HUES6 (cell line): Measurements from ENCODE around the gene HDAC9.

Experiments used
- H3K27ac ChIP-seq: 2 replicates; pipeline ENCODE4 v1.7.0; 2013; ENCODE audit warnings: low read depth, mild to moderate bottlenecking, low read length, inconsistent platforms
- H3K27me3 ChIP-seq: 2 replicates; pipeline ENCODE4 v1.6.1; 2013; ENCODE audit warnings: low read length; ENCODE audit not compliant: control insufficient read depth, insufficient read depth
- H3K36me3 ChIP-seq: 2 replicates; pipeline ENCODE4 v1.6.1; 2013; ENCODE audit warnings: low read length; ENCODE audit not compliant: control insufficient read depth, insufficient read depth
- H3K4me1 ChIP-seq: 2 replicates; pipeline ENCODE4 v1.6.1; 2013; ENCODE audit warnings: low read length; ENCODE audit not compliant: control insufficient read depth, insufficient read depth
- H3K4me3 ChIP-seq: 2 replicates; pipeline ENCODE4 v1.5.1; 2013; ENCODE audit warnings: low read depth, low read length
- H3K9ac ChIP-seq: one replicate; pipeline ENCODE4 v1.6.1; 2013; ENCODE audit warnings: mild to moderate bottlenecking, low read length
- H3K9me3 ChIP-seq: 2 replicates; pipeline ENCODE4 v1.6.1; 2013; ENCODE audit warnings: low read depth, low read length; ENCODE audit not compliant: control insufficient read depth, insufficient read depth

The HDAC9 gene

DNA sequence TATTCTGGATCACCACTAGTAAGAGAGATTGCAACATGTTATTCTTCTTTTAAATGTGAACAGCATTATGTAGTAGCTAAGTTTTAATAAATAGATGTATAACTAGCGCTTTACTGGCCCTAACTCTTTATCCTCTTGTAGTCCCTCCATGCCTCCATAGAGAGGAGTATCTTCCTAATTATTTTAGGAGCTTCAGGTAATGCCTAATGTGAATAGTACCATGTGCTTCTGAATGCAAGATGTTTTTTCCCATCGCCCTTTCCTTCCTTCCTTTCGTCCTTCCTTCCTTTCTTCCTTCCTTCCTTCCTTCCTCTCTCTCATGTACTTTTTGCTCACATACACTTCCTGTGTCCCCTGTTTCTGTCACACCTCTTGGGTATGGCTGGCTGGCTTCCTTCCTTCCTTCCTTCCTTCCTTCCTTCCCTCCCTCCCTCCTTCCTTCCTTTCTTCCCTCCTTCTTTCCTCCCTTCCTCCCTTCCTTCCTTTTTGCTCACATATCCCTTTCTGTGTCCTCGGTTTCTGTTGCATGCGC, 290.7 kb downstream of the HDAC9 start:
- H3K9me3 ChIP-seq, result no peaks in the 10 kb centered on the region
- no peaks in the 10 kb centered on the region for H3K4me1 ChIP-seq
- H3K4me3 ChIP-seq, result no peak overlapping the region
- H3K27me3 ChIP-seq, result no peaks in the 10 kb centered on the region
- no peak overlapping the region for H3K9ac ChIP-seq
- H3K27ac ChIP-seq, result no peak overlapping the region
- H3K36me3 ChIP-seq, result no peaks in the 10 kb centered on the region

DNA sequence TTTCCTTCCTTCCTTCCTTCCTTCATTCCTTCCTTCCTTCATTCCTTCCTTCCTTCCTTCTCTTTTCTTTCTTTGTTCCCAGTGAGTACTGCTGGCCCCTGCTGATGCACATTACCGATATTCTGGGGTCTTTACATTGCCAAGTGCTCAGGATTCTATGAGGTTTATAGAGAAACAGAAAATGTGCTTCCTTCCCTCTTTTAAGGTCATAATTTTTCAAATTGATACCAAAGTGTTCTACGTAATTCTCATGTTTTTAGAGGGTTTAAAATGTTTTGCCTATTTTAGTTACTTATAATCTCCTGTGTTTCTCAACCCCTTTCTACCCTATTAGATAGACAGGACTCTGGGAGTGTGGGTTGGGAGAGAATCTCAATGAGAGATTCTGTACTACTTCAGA, 291.2 kb downstream of the HDAC9 start:
- H3K27me3 ChIP-seq, result no peaks in the 10 kb centered on the region
- no peaks in the 10 kb centered on the region for H3K9me3 ChIP-seq
- no peak overlapping the region for H3K9ac ChIP-seq
- H3K36me3 ChIP-seq, result no peaks in the 10 kb centered on the region
- no peaks in the 10 kb centered on the region for H3K4me1 ChIP-seq
- no peak overlapping the region for H3K27ac ChIP-seq
- H3K4me3 ChIP-seq, result no peak overlapping the region

DNA sequence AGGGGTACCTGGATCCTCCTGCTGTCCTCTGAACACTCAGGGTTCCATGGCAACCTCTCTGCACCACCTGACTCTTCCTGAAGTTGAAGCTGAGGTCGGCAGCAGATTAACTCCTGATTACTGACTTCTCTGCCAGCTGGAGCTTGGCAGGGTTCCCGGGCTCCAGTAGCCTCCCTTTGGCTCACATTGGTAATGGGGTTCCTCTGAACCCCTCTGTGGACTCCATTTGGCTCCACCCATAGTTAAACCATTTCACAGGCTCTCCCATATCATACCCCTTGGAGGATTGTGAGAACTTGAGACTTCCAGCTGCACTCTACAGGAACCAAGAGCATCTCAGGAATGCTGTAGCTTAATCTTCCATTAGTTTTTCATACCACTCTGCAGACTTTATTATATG, 292.5 kb downstream of the HDAC9 start:
- Histone ChIP-seq H3K36me3 (no peaks in the 10 kb centered on the region), H3K9ac (no peak overlapping the region), H3K27ac (no peak overlapping the region), H3K9me3 (no peaks in the 10 kb centered on the region), H3K4me1 (peaks cover 2% of the 10 kb centered on the region), H3K4me3 (no peak overlapping the region), H3K27me3 (no peaks in the 10 kb centered on the region)

DNA sequence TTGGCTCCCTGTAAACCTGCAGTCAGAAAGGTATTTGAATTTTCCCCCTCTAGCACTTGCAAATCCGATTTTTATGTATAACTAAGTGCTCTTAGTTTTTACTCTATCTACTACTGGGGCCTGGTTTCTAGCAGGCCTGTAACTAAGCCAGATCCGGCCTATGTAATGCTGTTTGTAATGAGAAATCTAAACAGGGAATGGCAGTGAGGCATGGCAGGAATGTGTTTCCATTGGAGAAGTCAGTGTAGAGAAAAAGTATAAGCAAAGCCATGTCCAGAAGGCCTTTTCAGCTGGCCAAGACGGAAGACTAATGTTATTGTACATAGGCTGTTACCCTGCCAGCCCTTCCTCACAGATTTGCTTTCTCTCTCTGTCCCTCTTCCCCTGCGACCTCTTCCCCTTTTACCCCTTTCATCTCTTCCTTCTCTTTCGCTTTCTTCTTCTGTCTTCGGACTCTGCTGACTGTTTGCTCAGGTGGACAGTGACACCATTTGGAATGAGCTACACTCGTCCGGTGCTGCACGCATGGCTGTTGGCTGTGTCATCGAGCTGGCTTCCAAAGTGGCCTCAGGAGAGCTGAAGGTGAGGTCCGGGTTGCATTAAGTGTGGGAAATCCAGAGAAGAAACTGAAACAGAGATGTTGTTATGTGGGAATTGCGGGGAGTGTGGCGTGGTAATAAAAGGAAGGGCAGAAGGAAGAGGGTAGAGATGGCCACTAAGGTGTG, 297.5 kb downstream of the HDAC9 start:
- Histone ChIP-seq H3K9me3 (no peaks in the 10 kb centered on the region), H3K27ac (no peak overlapping the region), H3K4me3 (no peak overlapping the region), H3K4me1 (peaks cover 12% of the 10 kb centered on the region), H3K27me3 (no peaks in the 10 kb centered on the region), H3K36me3 (no peaks in the 10 kb centered on the region), H3K9ac (no peak overlapping the region)

DNA sequence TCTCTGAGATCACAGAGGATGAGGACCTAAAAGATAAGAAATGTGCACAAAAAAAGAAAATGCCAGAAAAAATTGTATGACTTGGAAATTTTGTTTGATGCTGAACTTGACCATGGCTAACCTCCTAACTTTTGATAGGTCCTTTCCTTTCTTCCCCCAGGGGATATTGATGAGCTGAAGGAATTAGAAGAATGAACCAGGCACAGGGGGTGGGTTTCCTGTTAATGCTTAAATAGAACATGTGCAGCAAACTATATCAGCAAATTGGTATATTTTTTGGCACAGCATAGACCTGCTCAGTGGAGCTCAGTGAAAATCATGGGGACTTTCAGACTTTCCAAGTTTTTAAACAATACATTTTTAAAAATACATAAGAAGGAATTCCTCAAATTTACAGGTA, 300.7 kb downstream of the HDAC9 start:
- H3K9me3 ChIP-seq, result no peaks in the 10 kb centered on the region
- H3K27ac ChIP-seq, result no peak overlapping the region
- H3K36me3 ChIP-seq, result no peaks in the 10 kb centered on the region
- no peak overlapping the region for H3K9ac ChIP-seq
- H3K4me1 ChIP-seq, result peaks cover 18% of the 10 kb centered on the region
- no peak overlapping the region for H3K4me3 ChIP-seq
- H3K27me3 ChIP-seq, result no peaks in the 10 kb centered on the region

DNA sequence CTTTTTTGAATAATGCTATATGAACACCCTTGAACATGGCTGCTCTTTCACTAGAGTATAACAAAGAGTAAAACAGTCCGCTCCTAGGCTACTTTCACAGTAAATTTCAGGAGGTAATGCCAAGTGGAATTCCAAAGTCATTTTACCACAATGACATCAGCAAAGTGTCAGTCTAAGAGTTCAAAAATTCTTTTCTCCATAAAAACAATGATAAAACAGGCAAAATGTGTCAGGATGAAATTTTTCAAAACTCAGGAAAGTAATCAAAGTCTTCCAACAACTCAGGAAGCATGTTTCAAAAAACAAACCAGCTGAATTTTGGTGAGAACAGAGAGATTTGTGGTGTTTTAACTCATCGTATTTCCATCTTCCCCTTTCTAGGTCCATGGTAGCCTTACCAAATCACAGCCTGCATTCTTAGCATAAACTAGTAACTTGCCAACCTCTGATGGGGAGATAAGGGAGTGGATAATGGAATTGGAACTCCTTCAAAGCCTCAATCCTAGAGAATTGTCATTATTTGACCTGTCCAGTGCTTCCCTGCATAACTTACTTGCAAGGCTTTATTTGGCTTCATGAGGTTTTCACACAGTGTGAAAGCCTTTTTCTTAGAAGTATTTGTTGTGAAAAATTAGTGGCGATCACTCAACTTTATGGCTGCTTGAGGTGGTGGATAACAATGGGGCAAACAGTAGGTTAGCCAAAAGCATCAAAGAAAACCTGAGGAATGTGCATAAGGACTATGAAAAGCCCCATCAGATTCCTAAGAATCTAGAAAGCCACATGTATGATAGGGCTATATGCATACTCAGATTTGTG, 302.7 kb downstream of the HDAC9 start:
- no peaks in the 10 kb centered on the region for H3K36me3 ChIP-seq
- peaks cover 13% of the 10 kb centered on the region for H3K4me1 ChIP-seq
- H3K9me3 ChIP-seq, result no peaks in the 10 kb centered on the region
- no peaks in the 10 kb centered on the region for H3K27me3 ChIP-seq
- no peak overlapping the region for H3K9ac ChIP-seq
- no peak overlapping the region for H3K4me3 ChIP-seq
- no peak overlapping the region for H3K27ac ChIP-seq

DNA sequence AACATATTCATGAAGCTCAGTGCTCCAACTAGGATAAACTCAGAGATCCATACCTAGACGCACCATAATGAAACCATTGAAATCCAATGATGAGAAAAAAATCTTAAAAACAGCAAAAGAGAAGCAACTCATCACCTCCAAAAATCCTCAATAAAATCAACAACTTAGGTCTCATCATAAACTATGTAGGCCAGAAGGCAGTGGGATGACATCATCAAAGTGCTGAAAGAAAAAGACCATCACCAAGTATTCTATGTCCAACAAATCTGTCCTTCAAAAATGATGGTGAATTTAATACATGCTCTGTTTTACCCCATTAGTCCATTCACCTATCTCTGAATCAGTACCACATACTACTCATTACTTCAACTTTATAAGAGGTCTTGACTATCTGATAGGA, 304.4 kb downstream of the HDAC9 start:
- H3K27ac ChIP-seq, result no peak overlapping the region
- peaks cover 12% of the 10 kb centered on the region for H3K4me1 ChIP-seq
- no peaks in the 10 kb centered on the region for H3K9me3 ChIP-seq
- H3K27me3 ChIP-seq, result no peaks in the 10 kb centered on the region
- H3K36me3 ChIP-seq, result no peaks in the 10 kb centered on the region
- H3K9ac ChIP-seq, result no peak overlapping the region
- no peak overlapping the region for H3K4me3 ChIP-seq

DNA sequence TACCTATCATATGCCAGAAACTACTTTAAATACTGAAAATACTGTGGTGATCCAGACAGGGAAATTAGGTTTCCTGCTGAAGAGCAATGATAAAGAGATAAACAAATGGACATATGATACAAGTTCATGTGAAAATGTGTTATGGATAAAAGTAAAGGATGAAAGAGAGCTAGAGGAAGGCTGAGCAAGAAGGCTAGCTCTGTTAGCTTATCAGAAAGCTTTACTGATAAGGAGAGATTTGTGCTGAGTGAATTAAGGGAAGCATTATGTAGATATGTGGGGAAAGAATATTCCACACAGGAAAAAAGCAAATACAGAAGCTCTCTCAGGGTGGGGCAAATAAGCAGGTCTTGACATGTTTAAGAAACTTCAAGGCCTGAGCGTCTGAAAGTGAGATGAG, 308.4 kb downstream of the HDAC9 start:
- no peaks in the 10 kb centered on the region for H3K36me3 ChIP-seq
- H3K4me3 ChIP-seq, result no peak overlapping the region
- no peak overlapping the region for H3K27ac ChIP-seq
- no peaks in the 10 kb centered on the region for H3K27me3 ChIP-seq
- peaks cover 3% of the 10 kb centered on the region; the same call in 1 of the 2 replicates for H3K4me1 ChIP-seq
- no peaks in the 10 kb centered on the region for H3K9me3 ChIP-seq
- no peak overlapping the region for H3K9ac ChIP-seq

DNA sequence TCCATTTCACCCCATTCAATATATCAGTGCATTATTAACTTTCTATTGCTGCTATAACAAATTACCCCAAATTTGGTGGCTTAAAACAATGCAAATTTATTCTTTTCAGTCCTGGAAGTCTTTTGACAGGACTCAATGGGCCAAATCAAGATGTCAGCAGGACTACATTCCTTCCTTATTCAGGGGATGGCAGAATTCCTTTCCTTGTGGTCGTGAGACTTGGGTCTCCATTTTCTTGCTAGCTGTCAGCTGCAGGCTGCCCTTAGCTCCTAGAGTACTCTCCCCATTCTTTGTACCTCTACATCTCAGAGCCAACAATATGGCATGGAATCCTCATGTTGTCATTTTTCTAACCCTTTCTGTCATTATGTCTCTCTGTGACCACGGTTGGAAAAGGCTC, 310.6 kb downstream of the HDAC9 start:
- peaks cover 3% of the 10 kb centered on the region; the same call in 1 of the 2 replicates for H3K4me1 ChIP-seq
- no peak overlapping the region for H3K27ac ChIP-seq
- H3K9me3 ChIP-seq, result no peaks in the 10 kb centered on the region
- no peaks in the 10 kb centered on the region for H3K27me3 ChIP-seq
- no peak overlapping the region for H3K4me3 ChIP-seq
- H3K36me3 ChIP-seq, result no peaks in the 10 kb centered on the region
- H3K9ac ChIP-seq, result no peak overlapping the region

DNA sequence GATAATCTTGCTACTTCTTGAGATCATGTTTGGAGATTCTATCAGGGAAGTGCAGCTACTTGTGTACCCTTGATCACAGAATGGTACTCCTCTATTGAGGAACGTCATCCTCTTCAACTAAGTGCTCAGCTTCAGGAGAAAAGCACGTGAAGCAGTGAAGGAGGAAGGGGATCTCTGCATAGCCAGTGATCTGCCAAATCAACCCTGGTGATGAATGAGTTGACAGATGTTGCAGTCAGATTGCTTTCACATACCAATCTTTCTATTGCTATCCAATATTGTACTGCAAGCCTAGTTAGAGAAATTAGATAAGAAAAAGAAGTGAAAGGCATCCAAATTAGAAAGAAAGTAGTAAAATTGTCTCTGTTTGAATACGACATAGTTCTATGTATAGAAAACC, 312.5 kb downstream of the HDAC9 start:
- no peaks in the 10 kb centered on the region for H3K9me3 ChIP-seq
- H3K4me3 ChIP-seq, result no peak overlapping the region
- no peak overlapping the region for H3K27ac ChIP-seq
- no peaks in the 10 kb centered on the region for H3K27me3 ChIP-seq
- peaks cover 3% of the 10 kb centered on the region; the same call in 1 of the 2 replicates for H3K4me1 ChIP-seq
- H3K9ac ChIP-seq, result no peak overlapping the region
- no peaks in the 10 kb centered on the region for H3K36me3 ChIP-seq

DNA sequence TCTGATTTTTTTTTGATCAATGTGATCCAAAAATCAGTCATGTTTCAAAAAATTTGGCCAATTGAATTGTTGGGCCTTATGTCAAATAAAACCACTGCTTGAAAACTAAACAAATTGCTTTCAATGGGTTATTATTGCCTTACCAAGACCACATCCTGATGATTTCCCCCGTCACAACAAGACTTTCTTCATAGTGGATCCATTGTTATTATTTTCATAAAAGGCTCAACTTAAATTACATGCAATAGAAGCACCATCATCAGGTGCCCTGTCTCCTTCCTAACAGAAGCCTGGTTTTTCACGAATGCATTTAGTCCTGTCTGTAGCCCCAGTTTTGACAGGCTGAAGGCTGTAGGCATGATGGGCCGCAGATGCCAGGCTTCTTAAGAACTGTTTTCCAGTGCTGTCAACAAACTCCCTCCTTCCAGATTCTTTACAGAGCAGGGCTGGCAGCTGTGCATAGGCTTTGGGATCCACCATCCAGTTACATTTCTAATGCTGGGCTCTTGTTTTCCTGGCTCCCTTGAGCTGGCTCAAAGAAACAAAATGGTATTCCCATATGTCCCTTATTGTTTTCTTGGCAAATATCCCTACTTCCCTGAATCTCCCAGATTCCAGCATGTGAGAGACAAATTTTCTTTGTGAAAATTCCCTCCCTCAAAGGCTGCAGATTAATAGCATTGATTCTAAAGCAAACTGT, 319.9 kb downstream of the HDAC9 start:
- Histone ChIP-seq H3K4me3 (no peak overlapping the region), H3K9me3 (no peaks in the 10 kb centered on the region), H3K36me3 (no peaks in the 10 kb centered on the region), H3K4me1 (no peaks in the 10 kb centered on the region), H3K27me3 (no peaks in the 10 kb centered on the region), H3K9ac (no peak overlapping the region), H3K27ac (no peak overlapping the region)
